ENCODE measurements around the gene TESK1. TPM values are rescaled to one million over a fixed set of nuclear protein-coding genes. Genes with fewer than 3 reads are reported as not detected.

The TESK1 gene
- total RNA-seq, 1 donor from 2014 or later: 24.5 TPM

DNA sequence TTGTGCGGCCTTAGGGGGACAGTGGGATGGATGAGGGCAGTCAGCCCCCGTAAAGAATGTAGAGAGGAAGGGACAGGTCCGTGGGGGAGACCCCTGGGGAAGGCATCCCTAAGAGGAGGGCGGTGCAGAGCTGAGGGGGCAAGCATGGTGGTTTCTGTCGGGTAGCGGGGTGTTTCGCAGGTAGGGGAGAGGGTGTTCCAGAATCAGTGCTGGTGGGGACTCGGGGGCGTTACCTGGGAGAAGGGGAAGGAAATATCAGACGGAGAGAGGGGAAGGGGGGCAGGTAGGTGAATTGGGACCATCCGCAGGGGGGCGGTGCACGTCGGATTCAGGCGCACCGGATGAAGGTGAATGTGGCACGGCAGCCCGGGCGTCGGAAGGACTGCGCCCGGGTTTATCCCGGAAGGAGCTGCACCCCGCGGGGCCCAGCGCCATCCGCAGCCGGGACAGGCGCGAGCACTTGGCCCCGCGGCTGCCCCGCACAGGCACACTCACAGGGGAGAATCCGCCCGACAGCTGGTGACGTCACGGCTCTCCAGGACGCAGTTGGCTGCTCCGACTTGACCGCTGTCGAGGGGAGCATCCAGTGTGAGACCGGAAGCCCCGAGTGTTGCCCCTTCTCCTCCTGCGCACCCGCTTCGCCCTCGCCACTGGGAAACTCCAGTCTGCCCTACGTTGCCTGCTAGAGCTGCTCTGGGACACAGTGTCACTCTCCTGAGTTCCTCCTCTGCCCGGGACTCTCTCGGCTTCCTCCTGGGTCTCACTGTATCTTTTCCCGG, 11.8 kb downstream of the TESK1 start:
- no peak for DNase-seq (ENCODE audit: low read depth)
- Histone ChIP-seq H3K27me3 (ENCODE audit: control insufficient read depth, insufficient read depth, low read length) (peaks cover 19% of the 10 kb centered on the region), H3K36me3 (ENCODE audit: control insufficient read depth, insufficient read depth, low read length) (no peaks in the 10 kb centered on the region), H3K4me3 (ENCODE audit: low read depth, low read length) (peak overlapping the region; percentile 16)
- TF ChIP-seq, protein P1, sequence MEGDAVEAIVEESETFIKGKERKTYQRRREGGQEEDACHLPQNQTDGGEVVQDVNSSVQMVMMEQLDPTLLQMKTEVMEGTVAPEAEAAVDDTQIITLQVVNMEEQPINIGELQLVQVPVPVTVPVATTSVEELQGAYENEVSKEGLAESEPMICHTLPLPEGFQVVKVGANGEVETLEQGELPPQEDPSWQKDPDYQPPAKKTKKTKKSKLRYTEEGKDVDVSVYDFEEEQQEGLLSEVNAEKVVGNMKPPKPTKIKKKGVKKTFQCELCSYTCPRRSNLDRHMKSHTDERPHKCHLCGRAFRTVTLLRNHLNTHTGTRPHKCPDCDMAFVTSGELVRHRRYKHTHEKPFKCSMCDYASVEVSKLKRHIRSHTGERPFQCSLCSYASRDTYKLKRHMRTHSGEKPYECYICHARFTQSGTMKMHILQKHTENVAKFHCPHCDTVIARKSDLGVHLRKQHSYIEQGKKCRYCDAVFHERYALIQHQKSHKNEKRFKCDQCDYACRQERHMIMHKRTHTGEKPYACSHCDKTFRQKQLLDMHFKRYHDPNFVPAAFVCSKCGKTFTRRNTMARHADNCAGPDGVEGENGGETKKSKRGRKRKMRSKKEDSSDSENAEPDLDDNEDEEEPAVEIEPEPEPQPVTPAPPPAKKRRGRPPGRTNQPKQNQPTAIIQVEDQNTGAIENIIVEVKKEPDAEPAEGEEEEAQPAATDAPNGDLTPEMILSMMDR (IDR thresholded peaks at IDR 0.05; ENCODE audit: insufficient read depth, low read length, poor library complexity, severe bottlenecking): no peak

DNA sequence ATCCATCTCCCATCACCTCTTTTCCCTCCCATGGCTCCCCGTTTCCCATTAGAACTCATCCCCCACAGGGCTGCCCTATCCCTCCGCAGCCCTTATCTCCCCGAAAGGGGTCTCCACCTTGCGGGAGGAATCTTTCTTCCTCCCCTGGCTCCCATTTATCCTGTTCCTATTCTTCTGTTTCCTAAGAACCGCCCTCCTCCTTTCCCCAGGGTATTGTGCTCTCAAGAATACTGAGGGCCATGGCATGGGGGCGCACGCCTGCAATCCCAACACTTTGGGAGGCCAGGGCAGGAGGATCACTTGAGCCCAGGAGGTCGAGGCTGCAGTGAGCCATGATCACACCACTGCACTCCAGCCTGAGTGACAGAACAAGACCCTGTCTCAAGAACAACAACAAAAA, 12.5 kb downstream of the TESK1 start:
- no peaks in the 10 kb centered on the region for H3K36me3 ChIP-seq (ENCODE audit: control insufficient read depth, insufficient read depth, low read length)
- peaks cover 19% of the 10 kb centered on the region for H3K27me3 ChIP-seq (ENCODE audit: control insufficient read depth, insufficient read depth, low read length)
- DNase-seq (ENCODE audit: low read depth): no peak
- no peak overlapping the region for H3K4me3 ChIP-seq (ENCODE audit: low read depth, low read length)
- TF ChIP-seq, protein P1 (IDR thresholded peaks at IDR 0.05; ENCODE audit: insufficient read depth, low read length, poor library complexity, severe bottlenecking): no peak

DNA sequence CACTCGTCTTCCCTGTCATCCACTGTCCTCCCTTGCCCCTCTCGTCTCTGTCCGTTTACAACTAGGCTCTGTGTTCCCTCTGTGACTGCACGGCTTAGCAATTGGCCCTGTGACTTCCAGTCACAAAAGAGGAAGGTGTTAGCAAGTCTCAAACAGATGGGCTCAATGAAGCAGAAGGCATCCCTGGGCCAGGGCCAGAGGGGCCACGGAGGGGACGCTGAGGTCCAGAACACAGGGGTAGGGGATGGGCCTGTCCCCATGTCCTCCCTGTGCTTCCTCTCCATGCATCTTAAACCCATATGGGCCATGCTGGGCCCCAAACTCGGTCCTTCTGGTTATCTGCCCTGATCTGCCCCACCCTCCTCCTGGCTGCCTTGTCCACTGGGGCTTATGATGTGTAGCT, 13.3 kb downstream of the TESK1 start, which contains the start of gene CD72:
Gene CD72 (minus strand): TSS at position 89 of the 403 bp plus-strand sequence. CDS start 110 bp downstream, outside the sequence.
- TF ChIP-seq, protein P1 (IDR thresholded peaks at IDR 0.05; ENCODE audit: insufficient read depth, low read length, poor library complexity, severe bottlenecking): no peak
- peak within 1 kb of the TSS; percentile 16 for H3K4me3 ChIP-seq (ENCODE audit: low read depth, low read length)
- no peaks in the 10 kb centered on the region for H3K36me3 ChIP-seq (ENCODE audit: control insufficient read depth, insufficient read depth, low read length)
- no peak for DNase-seq (ENCODE audit: low read depth)
- peaks cover 19% of the 10 kb centered on the region for H3K27me3 ChIP-seq (ENCODE audit: control insufficient read depth, insufficient read depth, low read length)

DNA sequence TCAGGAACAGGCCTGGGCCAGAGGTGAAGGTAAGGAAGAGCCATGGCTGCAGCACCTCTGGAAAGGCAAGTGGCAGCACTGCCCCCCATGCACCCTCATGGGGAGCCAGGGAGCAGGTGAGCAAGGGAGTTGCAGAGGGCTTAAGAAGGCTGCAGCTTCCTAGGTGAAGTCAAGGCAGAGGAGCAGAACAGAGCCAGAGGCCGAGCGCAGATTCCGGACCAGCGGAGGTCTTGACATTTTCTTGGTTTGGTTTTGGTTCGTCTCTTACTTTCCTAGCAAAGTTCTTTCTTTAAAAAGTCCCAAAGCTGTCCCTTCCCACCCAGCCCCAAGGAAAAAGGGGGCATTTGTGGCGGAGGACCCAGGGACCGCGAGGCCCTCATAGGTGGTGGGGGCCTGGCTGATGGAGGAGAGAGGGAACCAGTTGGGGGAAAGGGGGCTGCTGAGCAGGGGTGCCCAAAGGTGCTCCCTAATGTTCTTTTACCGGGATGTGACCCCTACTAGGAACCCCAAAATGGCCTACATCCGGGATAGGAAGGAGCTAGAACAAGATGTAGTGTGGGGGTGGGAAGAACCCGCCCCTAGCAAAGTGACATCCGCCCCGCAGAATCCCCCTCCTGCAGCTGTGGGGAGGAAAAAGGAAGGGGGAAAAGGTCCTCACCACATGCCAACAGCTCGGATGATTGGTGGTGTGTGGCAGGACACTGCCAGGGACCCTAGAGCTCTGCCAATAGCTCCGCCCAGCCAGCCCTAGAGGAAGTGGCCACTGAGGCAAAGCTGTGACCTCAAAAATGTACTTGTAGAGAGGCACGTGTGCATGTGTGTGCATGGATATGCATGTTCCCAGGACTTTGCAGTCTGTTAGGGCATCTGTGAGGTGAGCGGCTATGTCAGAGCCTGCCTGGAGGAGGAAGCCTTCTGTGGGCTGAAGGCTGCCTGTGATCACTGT, 14.1 kb downstream of the TESK1 start:
- Histone ChIP-seq H3K36me3 (ENCODE audit: control insufficient read depth, insufficient read depth, low read length) (no peaks in the 10 kb centered on the region), H3K27me3 (ENCODE audit: control insufficient read depth, insufficient read depth, low read length) (peaks cover 19% of the 10 kb centered on the region), H3K4me3 (ENCODE audit: low read depth, low read length) (no peak overlapping the region)
- TF ChIP-seq, protein P1 (IDR thresholded peaks at IDR 0.05; ENCODE audit: insufficient read depth, low read length, poor library complexity, severe bottlenecking): no peak
- no peak for DNase-seq (ENCODE audit: low read depth)

DNA sequence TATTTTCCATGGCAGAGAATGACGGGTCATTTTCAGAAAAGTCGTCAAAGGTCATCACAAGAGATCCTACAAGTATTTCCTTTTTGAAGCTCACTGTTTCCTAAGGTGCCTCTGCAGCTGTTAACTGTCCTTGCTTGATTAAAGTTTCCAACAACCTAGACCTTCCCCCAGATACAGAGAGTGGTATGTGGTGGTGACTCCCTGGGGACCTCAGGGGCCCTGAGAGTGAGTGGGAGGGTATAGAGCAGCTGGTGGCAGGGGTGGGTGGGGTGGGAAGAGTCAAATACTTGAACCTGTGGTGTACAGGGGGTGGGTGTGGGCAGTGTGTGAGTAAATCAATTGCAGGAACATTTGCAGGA, 14.7 kb downstream of the TESK1 start:
- TF ChIP-seq, protein P1 (IDR thresholded peaks at IDR 0.05; ENCODE audit: insufficient read depth, low read length, poor library complexity, severe bottlenecking): no peak
- Histone ChIP-seq H3K27me3 (ENCODE audit: control insufficient read depth, insufficient read depth, low read length) (peaks cover 19% of the 10 kb centered on the region), H3K4me3 (ENCODE audit: low read depth, low read length) (no peak overlapping the region)

More for the DNA sequence above, 14.7 kb downstream of the TESK1 start:
- no peak for DNase-seq (ENCODE audit: low read depth)
- H3K36me3 ChIP-seq (ENCODE audit: control insufficient read depth, insufficient read depth, low read length): no peaks in the 10 kb centered on the region

Data from kidney epithelial cell (primary cell).